H1 (cell line): ENCODE measurements around the gene PLIN4. TPM values are rescaled to one million over a fixed set of nuclear protein-coding genes. Genes with fewer than 3 reads are reported as not detected.

Source experiments
- polyA plus RNA-seq, 7 experiments: library from polyadenylated mRNA; depleted of rRNA in 3 of 7; stranded (reverse) in 5 of 7; unstranded in 2 of 7; fragments of >200 nt in 5 of 7; fragments of 200-250 nt in 2 of 7; gene quantifications; 1 replicate in 5 of 7; 2 replicates in 1 of 7; 4 replicates in 1 of 7; pipeline versions ENCODE4 v1.2.1 to v1.2.3, GENCODE V29; 2011 to 2013; ENCODE audit warnings: missing spikeins in 2 of 7, mixed read lengths in 2 of 7
- total RNA-seq: library from RNA; stranded (reverse); fragmentation: NEBNext Ultra II Directional; extraction: Animal tissue kit (Norgen Biotek cat#: 25700); gene quantifications from 2 replicates; pipeline ENCODE4 v1.2.1, GENCODE V29; 2021
- TF ChIP-seq, protein P1 (sequence below), 3 experiments: IDR thresholded peaks; 1 replicate in 2 of 3; 2 replicates in 1 of 3; pipeline versions ENCODE4 v1.5.1 to v1.6.1; 2011; ENCODE audit warnings: low read length in 3 of 3, mild to moderate bottlenecking in 3 of 3, inconsistent platforms in 2 of 3, low read depth in 1 of 3, moderate library complexity in 1 of 3; ENCODE audit not compliant: insufficient read depth in 1 of 3; ENCODE audit errors: control extremely low read depth in 1 of 3

Gene PLIN4
- total and polyA plus RNA-seq, 2 of the 8 experiments (the other 6 are each of a cell fraction or from before 2014, with no cell fraction given): 0.35 to 0.45 TPM

- TF ChIP-seq, protein P1, sequence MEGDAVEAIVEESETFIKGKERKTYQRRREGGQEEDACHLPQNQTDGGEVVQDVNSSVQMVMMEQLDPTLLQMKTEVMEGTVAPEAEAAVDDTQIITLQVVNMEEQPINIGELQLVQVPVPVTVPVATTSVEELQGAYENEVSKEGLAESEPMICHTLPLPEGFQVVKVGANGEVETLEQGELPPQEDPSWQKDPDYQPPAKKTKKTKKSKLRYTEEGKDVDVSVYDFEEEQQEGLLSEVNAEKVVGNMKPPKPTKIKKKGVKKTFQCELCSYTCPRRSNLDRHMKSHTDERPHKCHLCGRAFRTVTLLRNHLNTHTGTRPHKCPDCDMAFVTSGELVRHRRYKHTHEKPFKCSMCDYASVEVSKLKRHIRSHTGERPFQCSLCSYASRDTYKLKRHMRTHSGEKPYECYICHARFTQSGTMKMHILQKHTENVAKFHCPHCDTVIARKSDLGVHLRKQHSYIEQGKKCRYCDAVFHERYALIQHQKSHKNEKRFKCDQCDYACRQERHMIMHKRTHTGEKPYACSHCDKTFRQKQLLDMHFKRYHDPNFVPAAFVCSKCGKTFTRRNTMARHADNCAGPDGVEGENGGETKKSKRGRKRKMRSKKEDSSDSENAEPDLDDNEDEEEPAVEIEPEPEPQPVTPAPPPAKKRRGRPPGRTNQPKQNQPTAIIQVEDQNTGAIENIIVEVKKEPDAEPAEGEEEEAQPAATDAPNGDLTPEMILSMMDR (IDR thresholded peaks at IDR 0.05; ENCODE audit: control extremely low read depth in 1 of 3, insufficient read depth in 1 of 3, low read depth in 1 of 3, low read length in 3 of 3): no peak
- TF ChIP-seq, all 59 proteins: peak for 2
Observed at GRCh38 chr19:4539693-4540581, 21.7 kb upstream of the PLIN4 start, which contains the start of gene LRG1 (continued).
